GM21526 (cell line): Measurements from ENCODE around the gene CST1.
"Not testable (repeated sequence)": the region's sequence is repeated elsewhere in the genome, so short reads cannot be mapped to it uniquely, and the experiment has no call there.

Experiments
- ATAC-seq: cut with Tn5 transposase; IDR thresholded peaks from one replicate; pipeline ENCODE4 v1.9.1; 2021; ENCODE audit warnings: moderate library complexity; ENCODE audit not compliant: unreplicated experiment, low FRiP score

Gene CST1

GRCh38 chr20:23756792-23757191 is 6.1 kb upstream of the CST1 start:
- ATAC-seq = not testable (repeated sequence)

DNA sequence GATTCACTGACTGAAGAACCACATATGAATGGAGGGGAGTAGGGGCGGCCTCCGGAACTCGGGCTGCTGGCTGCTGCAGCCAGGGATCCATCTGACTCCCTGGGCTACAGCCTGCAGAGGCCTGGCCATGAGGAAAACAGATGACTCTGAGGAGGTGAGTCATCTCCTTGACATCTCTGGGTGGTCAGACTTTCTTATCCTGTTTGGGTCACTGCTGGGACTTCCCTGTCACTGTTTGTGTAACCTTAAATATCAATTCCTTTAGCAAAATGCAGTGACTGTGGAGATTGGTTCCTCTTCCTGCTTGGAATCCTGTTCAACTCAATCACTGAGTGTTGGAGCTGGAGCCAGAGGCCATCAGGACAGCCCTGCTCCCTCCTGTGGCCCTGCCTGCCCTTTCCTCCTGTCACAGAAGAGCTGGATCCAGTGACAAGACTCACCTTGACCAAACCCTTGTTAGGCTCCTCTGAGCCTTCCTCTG is 4.4 kb upstream of the CST1 start:
- not testable (repeated sequence) for ATAC-seq

DNA sequence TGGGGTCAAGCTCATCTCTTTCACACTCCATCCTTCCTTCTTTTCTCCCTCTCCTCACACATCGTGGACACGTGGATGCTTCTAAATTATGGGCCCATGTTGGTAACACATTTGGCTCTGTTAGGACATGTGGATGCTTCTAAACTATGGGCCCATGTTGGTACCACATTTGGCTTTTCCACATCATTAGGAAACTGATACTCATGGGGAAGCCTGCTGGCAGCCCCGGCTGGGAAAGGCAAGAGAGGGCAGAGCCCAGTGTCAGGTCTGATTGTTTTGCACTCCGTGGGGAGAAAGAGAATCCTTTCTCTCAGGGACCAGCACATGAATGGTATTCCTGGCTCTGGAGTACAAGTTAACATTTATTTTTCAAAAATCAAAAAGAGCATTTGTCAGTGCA is 4.0 kb upstream of the CST1 start:
- no peak for ATAC-seq

- ATAC-seq = no peak
These were observed 2.9 kb upstream of the CST1 start for GRCh38 chr20:23753589-23753988.

- ATAC-seq = no peak
These were observed 2.4 kb upstream of the CST1 start for GRCh38 chr20:23753194-23753548.

DNA sequence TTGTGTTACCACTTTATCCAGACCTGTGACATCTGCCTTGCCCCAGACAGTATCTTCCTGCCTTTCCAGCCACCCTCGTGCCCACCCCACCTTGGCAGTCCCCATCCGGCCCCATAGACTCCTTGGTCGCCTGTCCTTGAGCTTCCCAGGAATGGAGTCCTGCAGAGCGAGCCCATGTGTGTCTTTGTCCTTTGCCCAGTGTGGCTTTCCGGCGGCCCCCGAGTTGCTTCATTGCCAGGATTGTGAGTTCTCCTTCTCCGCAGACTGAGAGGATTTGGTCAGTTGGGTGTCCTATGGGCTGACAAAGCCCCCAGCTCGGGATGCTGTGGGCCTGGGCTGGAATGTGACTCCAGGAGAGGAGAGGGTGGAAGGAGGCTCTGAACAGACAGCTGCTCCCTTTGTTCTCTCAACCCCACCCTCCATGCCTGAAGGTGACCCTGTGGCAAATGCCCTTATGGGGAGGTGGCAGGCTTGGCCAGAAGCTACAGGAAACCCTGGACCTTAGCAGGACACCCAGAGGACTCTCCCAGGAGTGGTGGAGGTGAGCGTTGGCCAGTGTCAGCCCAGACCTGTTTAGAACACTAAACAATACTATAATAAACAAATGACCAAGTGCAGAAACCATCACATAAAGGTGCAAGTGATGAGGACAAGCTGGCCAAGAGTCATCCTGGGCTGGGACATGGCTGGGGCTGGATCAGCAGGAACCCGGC is 1.9 kb upstream of the CST1 start:
- no peak for ATAC-seq

- ATAC-seq = no peak
These were observed 1.3 kb upstream of the CST1 start for GRCh38 chr20:23752019-23752418.

GRCh38 chr20:23749746-23750145 is 989 bp downstream of the CST1 start:
- ATAC-seq = no peak

DNA sequence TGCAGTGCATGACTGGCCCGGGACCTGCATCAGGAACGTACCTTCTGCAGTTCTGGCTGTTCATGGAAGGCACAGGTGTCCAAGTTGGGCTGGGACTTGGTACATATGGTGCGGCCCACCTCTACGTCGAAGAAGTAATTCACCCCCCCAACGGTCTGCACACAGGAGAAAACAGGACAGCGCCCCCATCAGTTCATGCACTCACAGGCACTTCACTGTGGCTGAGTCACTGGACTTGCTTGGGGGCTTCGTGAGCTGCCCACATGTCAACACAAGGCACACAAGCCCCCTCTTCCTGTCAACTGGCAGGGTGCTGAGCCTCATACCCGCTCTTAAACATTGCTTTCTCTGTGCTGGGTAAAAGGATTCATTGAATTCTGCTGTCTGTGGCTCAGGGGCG is 1.8 kb downstream of the CST1 start:
- not testable (repeated sequence) for ATAC-seq

GRCh38 chr20:23747551-23747950 is 3.2 kb downstream of the CST1 start:
- ATAC-seq = not testable (repeated sequence)

DNA sequence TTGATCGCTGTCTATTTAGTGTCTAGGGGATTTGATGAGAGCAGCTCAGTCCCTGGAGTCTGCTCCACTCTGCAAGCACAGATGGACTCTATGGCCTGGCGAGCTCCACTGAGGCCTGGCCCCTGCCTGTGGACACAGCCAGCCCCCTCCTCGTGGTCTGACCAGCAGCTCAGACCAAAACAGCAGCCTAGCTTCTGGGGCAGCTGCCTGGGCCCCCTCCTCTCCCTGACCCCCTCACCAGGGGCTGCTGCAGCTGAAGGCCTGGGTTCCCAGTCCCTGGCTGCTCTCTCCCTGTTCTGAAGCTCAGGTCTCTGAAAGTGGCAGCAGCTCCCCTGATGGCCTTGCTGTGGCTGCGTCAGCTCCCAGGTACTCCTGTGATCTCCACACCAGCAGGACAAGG is 3.6 kb downstream of the CST1 start:
- ATAC-seq = not testable (repeated sequence)

DNA sequence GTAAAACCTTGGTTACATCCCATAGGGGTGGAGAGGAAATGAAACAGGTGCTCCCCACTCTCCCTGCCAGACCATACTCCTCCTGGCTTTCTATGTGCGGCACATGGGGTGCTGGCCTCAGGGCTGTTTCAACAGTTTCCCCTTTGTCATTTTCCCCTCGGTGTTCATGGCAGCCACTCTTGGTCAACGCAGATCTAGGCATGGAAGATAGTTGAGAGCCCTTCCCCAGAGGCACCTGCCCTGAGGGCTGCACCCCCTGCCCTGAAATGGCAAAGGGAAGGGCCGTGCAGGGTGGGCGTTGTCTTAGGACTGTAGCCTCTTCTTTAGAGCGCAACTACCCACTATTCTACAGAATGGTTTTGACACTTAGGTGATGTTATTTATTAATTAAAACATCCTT is 4.4 kb downstream of the CST1 start:
- no peak for ATAC-seq

DNA sequence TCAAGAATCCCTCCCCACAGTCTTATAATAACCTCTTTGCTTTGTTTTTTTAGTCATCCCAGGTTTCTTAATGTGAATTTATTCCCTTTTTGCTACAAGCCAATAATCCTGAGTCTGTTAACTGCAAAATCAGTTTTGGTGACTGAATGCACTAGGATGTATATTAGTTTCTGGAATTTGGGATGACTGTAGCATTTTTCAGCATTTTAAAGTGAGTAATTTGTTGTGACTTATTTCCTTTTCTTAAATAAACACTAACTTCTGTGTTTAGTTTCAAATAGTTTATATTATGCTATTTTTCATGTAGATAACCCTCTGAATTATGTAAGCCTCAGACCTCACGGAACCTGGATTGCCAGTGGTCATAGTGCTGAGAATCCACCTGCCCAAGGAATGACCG is 5.5 kb downstream of the CST1 start:
- ATAC-seq = no peak

DNA sequence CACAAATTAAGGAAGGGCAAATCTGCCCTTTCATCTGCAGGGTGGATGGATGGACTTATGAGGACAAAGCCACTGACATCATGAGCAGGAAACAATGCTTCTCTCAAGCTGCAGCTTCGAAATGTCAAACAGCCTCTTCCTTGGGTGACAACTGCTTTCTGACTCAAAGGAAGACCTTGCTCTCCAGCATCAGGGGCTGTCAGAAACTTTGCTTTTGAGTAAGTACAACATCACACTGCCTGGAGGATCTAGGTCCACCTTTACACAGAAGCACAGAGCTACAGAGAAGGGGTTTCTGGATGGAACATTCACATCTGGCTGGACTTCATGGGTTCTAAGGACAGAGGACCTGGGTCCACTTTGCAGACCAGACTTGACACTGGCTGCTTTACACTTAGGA is 5.9 kb downstream of the CST1 start:
- no peak for ATAC-seq

- ATAC-seq = not testable (repeated sequence)
These were observed 15.3 kb downstream of the CST1 start for GRCh38 chr20:23735391-23735790.

- not testable (repeated sequence) for ATAC-seq
These were observed 15.8 kb downstream of the CST1 start for GRCh38 chr20:23734949-23735348.

DNA sequence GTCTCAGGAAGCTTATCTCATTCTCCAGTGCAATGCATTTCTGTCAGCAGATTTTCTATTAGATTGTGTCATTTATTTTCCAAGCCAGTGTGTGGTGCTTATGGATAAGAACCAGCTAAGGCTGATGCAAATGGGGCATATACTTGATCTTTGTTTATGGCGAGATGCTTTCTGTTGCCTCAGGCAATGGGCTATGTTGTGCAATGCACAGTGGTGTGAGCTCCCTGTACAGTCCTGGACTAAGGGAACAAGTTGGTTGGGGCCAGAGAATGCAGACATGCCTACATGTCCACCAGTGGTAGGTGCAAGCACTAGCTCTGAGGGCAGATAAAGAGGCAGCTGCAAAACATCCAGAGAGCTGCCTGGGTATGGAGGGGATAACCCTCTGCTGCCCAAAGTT is 16.3 kb downstream of the CST1 start:
- ATAC-seq = not testable (repeated sequence)

DNA sequence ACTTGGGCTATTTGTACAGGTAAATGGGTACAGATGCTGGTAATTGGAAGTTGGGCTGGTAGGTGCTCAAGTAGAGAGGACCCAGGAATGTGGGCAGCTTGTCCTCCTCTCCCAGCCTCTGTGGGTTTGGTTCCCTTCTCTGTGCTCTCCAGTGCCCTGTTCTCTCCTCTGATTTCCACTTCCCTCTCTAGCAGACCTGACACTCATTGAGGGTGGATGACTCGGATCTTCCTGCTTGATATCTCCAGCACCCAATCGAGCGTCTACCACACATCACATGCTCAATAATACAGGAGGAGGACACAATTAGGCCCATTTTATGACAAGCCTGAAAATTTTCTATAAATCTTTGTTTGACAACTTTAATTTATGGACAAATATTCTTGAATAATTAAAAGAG is 23.7 kb downstream of the CST1 start:
- no peak for ATAC-seq

DNA sequence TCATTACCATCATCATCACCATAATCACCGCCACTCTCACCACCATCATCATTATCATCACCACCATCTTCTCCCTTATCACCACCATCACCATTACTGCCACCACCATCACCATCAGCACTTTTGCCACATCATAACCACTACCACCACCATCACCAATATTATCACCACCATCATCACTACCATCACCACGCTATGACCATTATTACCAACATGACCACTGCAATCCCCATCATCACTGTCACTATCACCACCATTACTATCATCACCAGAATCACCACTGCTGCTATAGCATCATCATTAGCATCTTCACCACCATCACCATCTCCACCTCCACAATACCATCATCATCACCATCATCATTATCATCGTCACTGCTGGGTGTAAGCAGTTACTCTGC is 25.6 kb downstream of the CST1 start:
- no peak for ATAC-seq

DNA sequence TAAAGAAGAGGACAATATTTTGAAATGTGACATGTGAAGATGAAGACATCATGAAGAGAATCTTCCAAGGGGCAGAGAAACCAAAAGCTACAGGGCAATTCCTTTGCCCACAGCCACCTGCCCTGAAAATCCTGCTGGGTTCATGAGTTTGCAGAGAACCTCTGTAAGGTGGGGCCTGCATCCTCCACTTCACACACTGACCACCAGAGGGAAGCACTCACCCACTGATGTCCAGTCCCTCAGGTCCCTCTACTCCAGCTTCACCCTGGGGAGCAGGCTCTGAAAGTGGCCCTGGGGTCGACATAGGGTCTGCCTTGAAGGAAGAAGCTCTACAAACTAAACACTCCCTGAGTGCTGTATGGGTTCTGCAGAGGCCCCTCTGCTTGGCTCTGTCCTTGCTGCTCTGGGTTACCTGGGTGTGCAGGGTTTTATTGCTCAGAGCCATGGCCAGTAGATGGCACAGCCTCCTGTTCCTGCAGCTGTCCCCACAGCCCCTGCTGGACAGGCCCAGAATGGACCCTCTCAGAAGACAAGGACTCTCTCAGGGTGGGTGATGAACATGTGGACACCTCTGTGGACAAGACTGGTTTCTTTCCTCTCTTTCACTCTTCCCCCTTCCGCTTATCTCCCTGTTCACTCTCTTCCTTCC is 27.0 kb downstream of the CST1 start:
- ATAC-seq = not testable (repeated sequence)

- not testable (repeated sequence) for ATAC-seq
These were observed 27.9 kb downstream of the CST1 start for GRCh38 chr20:23722851-23723250.

- no peak for ATAC-seq
These were observed 28.8 kb downstream of the CST1 start for GRCh38 chr20:23721962-23722361.
